ENCODE results near the gene METTL4.

The METTL4 gene

DNA sequence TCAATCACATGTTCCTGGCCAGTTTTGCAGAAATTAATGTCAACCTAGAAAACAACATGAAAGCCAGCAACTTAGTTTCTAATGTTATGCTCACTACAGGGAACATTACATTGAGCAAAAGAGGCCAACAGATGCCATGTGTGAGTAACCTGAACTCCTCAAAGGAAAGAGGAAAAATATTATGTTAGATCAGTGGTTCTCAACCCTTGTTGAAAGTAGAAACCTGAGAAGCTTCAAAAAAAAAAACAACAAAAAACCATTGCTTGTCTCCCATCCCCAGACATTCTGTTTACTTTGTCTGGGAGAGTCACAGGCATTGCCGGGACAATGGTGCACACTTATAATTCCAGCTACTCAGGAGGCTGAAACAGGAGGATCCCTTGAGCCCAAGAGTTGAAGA, 57.7 kb downstream of the METTL4 start:
- peak; percentile 6 for DNase-seq
- TF ChIP-seq, protein P1, sequence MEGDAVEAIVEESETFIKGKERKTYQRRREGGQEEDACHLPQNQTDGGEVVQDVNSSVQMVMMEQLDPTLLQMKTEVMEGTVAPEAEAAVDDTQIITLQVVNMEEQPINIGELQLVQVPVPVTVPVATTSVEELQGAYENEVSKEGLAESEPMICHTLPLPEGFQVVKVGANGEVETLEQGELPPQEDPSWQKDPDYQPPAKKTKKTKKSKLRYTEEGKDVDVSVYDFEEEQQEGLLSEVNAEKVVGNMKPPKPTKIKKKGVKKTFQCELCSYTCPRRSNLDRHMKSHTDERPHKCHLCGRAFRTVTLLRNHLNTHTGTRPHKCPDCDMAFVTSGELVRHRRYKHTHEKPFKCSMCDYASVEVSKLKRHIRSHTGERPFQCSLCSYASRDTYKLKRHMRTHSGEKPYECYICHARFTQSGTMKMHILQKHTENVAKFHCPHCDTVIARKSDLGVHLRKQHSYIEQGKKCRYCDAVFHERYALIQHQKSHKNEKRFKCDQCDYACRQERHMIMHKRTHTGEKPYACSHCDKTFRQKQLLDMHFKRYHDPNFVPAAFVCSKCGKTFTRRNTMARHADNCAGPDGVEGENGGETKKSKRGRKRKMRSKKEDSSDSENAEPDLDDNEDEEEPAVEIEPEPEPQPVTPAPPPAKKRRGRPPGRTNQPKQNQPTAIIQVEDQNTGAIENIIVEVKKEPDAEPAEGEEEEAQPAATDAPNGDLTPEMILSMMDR (IDR thresholded peaks at IDR 0.05; ENCODE audit: low read depth, low read length, missing control alignments): no peak
- H3K27ac ChIP-seq: no peak overlapping the region
- no peaks in the 10 kb centered on the region for H3K36me3 ChIP-seq (replicated peaks)
- no peak overlapping the region for H3K4me3 ChIP-seq (ENCODE audit: low read depth, low read length)
- H3K27me3 ChIP-seq (replicated peaks): no peaks in the 10 kb centered on the region
- in situ Hi-C loops (cut with HindIII; ENCODE audit: low pct_ligation_motif_present, low sequenced_read_pairs): loop anchor here (25.0 kb wide), 2 partner anchors 126 to 401 kb away; no protein-coding TSS in a partner anchor

DNA sequence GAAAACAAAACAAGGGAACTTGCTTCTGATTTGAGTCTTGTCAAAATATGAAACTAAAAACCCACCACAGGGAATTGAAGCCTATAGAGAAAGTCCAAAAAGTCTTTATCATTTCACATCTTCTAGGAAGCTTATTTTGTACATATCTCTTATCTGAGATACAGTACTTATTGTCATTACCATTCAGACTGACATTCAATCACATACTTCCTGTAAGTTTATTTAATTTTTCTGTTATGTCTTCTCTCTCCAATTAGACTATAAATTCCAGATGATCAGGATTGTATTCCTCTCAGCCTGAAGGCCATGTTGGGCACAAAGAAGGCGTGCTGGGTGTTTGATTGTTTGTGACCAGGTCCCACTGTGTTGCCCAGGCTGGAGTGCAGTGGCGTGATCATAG, 59.2 kb downstream of the METTL4 start:
- H3K4me3 ChIP-seq (ENCODE audit: low read depth, low read length): no peak overlapping the region
- no peak overlapping the region for H3K27ac ChIP-seq
- no peak for DNase-seq
- no peaks in the 10 kb centered on the region for H3K27me3 ChIP-seq (replicated peaks)
- no peaks in the 10 kb centered on the region for H3K36me3 ChIP-seq (replicated peaks)
- TF ChIP-seq, protein P1 (IDR thresholded peaks at IDR 0.05; ENCODE audit: low read depth, low read length, missing control alignments): no peak
- in situ Hi-C loops (cut with HindIII; ENCODE audit: low pct_ligation_motif_present, low sequenced_read_pairs): loop anchor here (25.0 kb wide), 2 partner anchors 125 to 400 kb away; no protein-coding TSS in a partner anchor

DNA sequence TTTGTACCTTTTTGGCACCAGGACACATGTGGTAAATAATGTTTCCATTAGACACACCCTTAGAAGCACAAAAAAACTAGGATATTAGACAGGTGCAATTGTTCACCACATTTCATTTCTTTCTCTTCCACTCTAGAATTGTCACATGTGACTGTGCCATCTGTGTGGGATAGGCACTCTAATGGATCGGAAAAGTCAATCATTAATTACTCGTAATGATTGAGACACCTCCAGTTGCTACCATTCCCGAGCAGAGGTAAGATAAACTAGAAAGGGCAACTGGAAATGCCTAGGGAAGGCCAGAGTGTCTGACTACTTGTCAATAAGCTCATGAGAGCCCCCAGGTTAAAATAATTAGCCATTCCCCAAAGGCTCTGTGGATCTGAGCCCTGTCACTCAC, 59.9 kb downstream of the METTL4 start:
- TF ChIP-seq, protein P1 (IDR thresholded peaks at IDR 0.05; ENCODE audit: low read depth, low read length, missing control alignments): no peak
- in situ Hi-C loops (cut with HindIII; ENCODE audit: low pct_ligation_motif_present, low sequenced_read_pairs): loop anchor here (25.0 kb wide), 2 partner anchors 124 to 399 kb away; no protein-coding TSS in a partner anchor
- no peak overlapping the region for H3K27ac ChIP-seq
- no peak overlapping the region for H3K4me3 ChIP-seq (ENCODE audit: low read depth, low read length)
- no peaks in the 10 kb centered on the region for H3K27me3 ChIP-seq (replicated peaks)
- no peak for DNase-seq
- H3K36me3 ChIP-seq (replicated peaks): no peaks in the 10 kb centered on the region

DNA sequence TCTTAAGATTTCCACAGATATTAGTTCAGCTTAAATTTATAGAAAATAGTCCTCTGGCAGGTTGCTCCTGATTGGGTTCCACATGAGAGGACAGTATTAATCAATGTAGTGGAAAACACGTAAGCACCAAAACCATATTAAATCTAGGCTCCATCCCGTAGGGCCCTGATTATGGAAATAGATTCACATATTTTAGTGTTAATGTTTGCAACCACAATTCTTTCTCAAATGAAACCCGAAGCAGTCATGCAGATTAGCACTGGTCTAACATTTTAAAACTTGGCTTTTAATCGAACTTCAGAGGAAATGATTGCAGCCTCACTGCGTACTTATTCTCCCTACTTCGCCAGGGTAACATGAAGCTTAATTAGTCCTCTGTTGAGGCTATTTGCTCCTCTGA, 60.9 kb downstream of the METTL4 start:
- Histone ChIP-seq H3K27me3 (replicated peaks) (no peaks in the 10 kb centered on the region), H3K4me3 (ENCODE audit: low read depth, low read length) (no peak overlapping the region), H3K36me3 (replicated peaks) (no peaks in the 10 kb centered on the region), H3K27ac (no peak overlapping the region)
- in situ Hi-C loops (cut with HindIII; ENCODE audit: low pct_ligation_motif_present, low sequenced_read_pairs): loop anchor here (25.0 kb wide), 2 partner anchors 123 to 398 kb away; no protein-coding TSS in a partner anchor
- no peak for DNase-seq
- TF ChIP-seq, protein P1 (IDR thresholded peaks at IDR 0.05; ENCODE audit: low read depth, low read length, missing control alignments): no peak

DNA sequence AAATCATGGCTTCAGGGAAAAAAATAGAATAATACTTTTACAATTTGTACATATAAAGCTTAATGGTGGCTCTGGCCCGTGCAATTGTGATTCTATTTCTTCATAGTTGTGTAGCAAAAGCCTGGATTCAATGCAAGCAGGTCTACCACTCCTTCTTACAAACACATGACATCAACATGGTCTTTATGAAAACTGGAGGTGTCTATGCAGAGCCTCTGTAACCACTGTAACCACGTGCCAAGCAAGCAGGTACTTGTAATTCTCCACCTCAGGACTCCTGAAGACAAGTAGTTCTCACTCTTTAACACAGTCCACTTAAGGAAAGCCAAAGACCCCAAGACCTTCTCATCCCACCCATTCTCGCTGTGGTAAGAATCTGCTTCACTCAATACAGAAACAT, 62.6 kb downstream of the METTL4 start:
- no peaks in the 10 kb centered on the region for H3K27me3 ChIP-seq (replicated peaks)
- TF ChIP-seq, protein P1 (IDR thresholded peaks at IDR 0.05; ENCODE audit: low read depth, low read length, missing control alignments): no peak
- in situ Hi-C loops (cut with HindIII; ENCODE audit: low pct_ligation_motif_present, low sequenced_read_pairs): loop anchor here (25.0 kb wide), 2 partner anchors 121 to 396 kb away; no protein-coding TSS in a partner anchor

DNA sequence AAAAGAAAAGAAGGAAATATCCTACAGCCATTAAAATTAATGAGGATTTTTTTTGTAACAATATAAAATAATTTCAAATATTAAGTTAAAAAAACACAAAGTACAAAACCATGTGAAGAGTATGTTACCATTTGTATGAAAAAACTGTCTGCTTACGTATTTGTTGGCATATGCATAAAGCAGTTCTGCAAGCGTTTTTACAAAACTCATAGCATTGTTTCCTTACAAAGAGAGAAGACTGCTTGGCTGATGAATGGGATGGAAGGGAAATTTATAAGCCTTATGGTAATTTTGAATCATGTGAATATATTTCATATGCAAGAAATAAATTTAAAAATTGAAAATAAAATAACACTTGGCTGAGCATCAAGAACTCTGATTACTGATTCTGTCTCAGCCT, 63.1 kb downstream of the METTL4 start:
- Histone ChIP-seq H3K36me3 (replicated peaks) (no peaks in the 10 kb centered on the region), H3K27me3 (replicated peaks) (no peaks in the 10 kb centered on the region), H3K4me3 (ENCODE audit: low read depth, low read length) (no peak overlapping the region), H3K27ac (no peak overlapping the region)
- in situ Hi-C loops (cut with HindIII; ENCODE audit: low pct_ligation_motif_present, low sequenced_read_pairs): loop anchor here (25.0 kb wide), 2 partner anchors 121 to 396 kb away; no protein-coding TSS in a partner anchor
- TF ChIP-seq, protein P1 (IDR thresholded peaks at IDR 0.05; ENCODE audit: low read depth, low read length, missing control alignments): no peak
- no peak for DNase-seq

More for the DNA sequence above, 62.6 kb downstream of the METTL4 start:
- H3K36me3 ChIP-seq (replicated peaks): no peaks in the 10 kb centered on the region
- H3K4me3 ChIP-seq (ENCODE audit: low read depth, low read length): no peak overlapping the region
- H3K27ac ChIP-seq: no peak overlapping the region
- no peak for DNase-seq

All from brain microvascular endothelial cell (primary cell).